Upper lobe of right lung (tissue), 1 donor: ENCODE measurements around the gene AGPAT3. TPM values are rescaled to one million over a fixed set of nuclear protein-coding genes. Genes with fewer than 3 reads are reported as not detected.

ENCODE experiments used
- ATAC-seq: fragments of 200-7000 bp; cut with Tn5 transposase; one replicate; pipeline ENCODE4 v1.9.1; 2020; ENCODE audit warnings: mild to moderate bottlenecking, moderate library complexity
- DNase-seq: peaks from one replicate; pipeline ENCODE4 v3.0.0-alpha.2; 2020
- H3K27ac ChIP-seq: fragments of 200-600 bp; one replicate; pipeline ENCODE4 v1.8.0; 2022
- H3K27me3 ChIP-seq: fragments of 200-600 bp; one replicate; pipeline ENCODE4 v1.8.0; 2022; ENCODE audit warnings: mild to moderate bottlenecking
- H3K36me3 ChIP-seq: fragments of 200-600 bp; one replicate; pipeline ENCODE4 v1.8.0; 2022
- H3K4me1 ChIP-seq: fragments of 200-600 bp; one replicate; pipeline ENCODE4 v1.8.0; 2022
- H3K4me3 ChIP-seq: fragments of 200-600 bp; one replicate; pipeline ENCODE4 v1.8.0; 2022; ENCODE audit warnings: mild to moderate bottlenecking
- H3K9me3 ChIP-seq: fragments of 200-600 bp; one replicate; pipeline ENCODE4 v1.8.0; 2022
- intact Hi-C: fragments of 100-400 bp; cut with DNase I; formaldehyde crosslinking; loops from one replicate; pipeline ENCODE4 v1.11.0; 2022
- total RNA-seq: library from RNA; stranded (reverse); fragmentation: NEBNext Ultra II Directional; extraction: Animal tissue kit (Norgen Biotek cat#: 25700); gene quantifications from one replicate; pipeline ENCODE4 v1.2.1, GENCODE V29; 2021
- TF ChIP-seq, protein P1 (sequence below): fragments of 200-600 bp; IDR thresholded peaks from one replicate; pipeline ENCODE4 v1.8.0; 2022; ENCODE audit warnings: antibody characterized with exemption
- donor health status: DM: no; HTN: yes; CAD: no; lungs with severe emphysema.

AGPAT3 gene
- total RNA-seq, 1 donor from 2014 or later = 86.0 TPM

DNA sequence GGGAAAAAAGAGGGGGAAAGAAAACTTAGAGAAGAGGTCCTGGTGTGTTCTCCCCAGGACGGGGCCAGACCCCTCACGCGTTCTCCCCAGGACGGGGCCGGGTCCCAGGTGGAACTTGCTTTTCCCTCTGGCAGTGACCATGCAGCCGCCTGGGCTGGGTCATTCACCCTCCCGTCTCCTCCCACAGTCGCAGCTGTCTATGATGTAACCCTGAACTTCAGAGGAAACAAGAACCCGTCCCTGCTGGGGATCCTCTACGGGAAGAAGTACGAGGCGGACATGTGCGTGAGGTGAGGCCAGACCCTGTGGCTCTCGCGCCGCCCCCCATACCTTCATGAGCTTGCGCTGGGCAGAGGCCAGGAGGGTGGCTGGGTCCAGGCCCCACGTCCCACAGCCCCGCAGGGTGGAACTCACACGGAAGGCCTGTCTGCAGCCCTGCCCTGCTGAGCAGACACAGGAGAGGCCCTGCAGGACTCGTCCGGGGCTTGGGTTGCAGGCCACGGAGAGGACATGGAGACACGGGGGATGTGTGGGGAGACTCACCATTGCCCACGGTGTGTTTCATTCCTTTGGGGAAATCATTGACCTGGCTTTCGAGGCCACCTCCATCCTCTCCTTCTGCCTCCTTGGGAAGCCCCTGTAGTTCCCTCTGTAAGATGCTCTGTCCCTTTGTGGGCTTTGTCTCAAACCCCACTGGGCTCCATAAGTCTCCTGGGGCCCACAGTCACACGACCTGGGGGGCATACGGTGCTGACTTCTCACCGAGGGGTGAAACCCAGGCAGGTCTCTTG, 106.4 kb downstream of the AGPAT3 start:
- Histone ChIP-seq H3K9me3 (no peaks in the 10 kb centered on the region), H3K4me3 (no peak overlapping the region), H3K4me1 (peaks cover 14% of the 10 kb centered on the region), H3K27me3 (no peaks in the 10 kb centered on the region), H3K36me3 (peaks cover 50% of the 10 kb centered on the region), H3K27ac (no peak overlapping the region)
- no peak for DNase-seq
- no peak for ATAC-seq
- intact Hi-C loops = no loop called here
- TF ChIP-seq, protein P1, sequence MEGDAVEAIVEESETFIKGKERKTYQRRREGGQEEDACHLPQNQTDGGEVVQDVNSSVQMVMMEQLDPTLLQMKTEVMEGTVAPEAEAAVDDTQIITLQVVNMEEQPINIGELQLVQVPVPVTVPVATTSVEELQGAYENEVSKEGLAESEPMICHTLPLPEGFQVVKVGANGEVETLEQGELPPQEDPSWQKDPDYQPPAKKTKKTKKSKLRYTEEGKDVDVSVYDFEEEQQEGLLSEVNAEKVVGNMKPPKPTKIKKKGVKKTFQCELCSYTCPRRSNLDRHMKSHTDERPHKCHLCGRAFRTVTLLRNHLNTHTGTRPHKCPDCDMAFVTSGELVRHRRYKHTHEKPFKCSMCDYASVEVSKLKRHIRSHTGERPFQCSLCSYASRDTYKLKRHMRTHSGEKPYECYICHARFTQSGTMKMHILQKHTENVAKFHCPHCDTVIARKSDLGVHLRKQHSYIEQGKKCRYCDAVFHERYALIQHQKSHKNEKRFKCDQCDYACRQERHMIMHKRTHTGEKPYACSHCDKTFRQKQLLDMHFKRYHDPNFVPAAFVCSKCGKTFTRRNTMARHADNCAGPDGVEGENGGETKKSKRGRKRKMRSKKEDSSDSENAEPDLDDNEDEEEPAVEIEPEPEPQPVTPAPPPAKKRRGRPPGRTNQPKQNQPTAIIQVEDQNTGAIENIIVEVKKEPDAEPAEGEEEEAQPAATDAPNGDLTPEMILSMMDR = no peak

GRCh38 chr21:43971992-43972255, 106.9 kb downstream of the AGPAT3 start:
- peaks cover 50% of the 10 kb centered on the region for H3K36me3 ChIP-seq

GRCh38 chr21:43972850-43973633, 108.0 kb downstream of the AGPAT3 start:
- Histone ChIP-seq H3K4me1 (peaks cover 14% of the 10 kb centered on the region), H3K9me3 (no peaks in the 10 kb centered on the region), H3K27me3 (no peaks in the 10 kb centered on the region), H3K4me3 (no peak overlapping the region), H3K27ac (no peak overlapping the region), H3K36me3 (peaks cover 52% of the 10 kb centered on the region)
- TF ChIP-seq, protein P1 = no peak
- ATAC-seq (peak; percentile 46), DNase-seq (no peak)
- intact Hi-C loops = no loop called here

More at GRCh38 chr21:43971992-43972255, 106.9 kb downstream of the AGPAT3 start:
- TF ChIP-seq, protein P1 = no peak
- Histone ChIP-seq H3K27me3 (no peaks in the 10 kb centered on the region), H3K27ac (no peak overlapping the region), H3K9me3 (no peaks in the 10 kb centered on the region), H3K4me1 (peaks cover 14% of the 10 kb centered on the region), H3K4me3 (no peak overlapping the region)
- DNase-seq (no peak), ATAC-seq (no peak)
- intact Hi-C loops = no loop called here

- H3K36me3 ChIP-seq = peaks cover 58% of the 10 kb centered on the region
- no peak overlapping the region for H3K27ac ChIP-seq
- DNase-seq = no peak
- H3K27me3 ChIP-seq = no peaks in the 10 kb centered on the region
- no peak overlapping the region for H3K4me3 ChIP-seq
- no peak for ATAC-seq
- TF ChIP-seq, protein P1 = no peak
- intact Hi-C loops = no loop called here
- H3K9me3 ChIP-seq = no peaks in the 10 kb centered on the region
- H3K4me1 ChIP-seq = peaks cover 14% of the 10 kb centered on the region
Measured at GRCh38 chr21:43973634-43973955, 108.6 kb downstream of the AGPAT3 start.

GRCh38 chr21:43974791-43975468, 109.9 kb downstream of the AGPAT3 start:
- H3K27me3 ChIP-seq = no peaks in the 10 kb centered on the region
- H3K36me3 ChIP-seq = peaks cover 51% of the 10 kb centered on the region
- TF ChIP-seq, protein P1 = no peak
- peak; percentile 19 for ATAC-seq
- H3K9me3 ChIP-seq = no peaks in the 10 kb centered on the region
- H3K27ac ChIP-seq = no peak overlapping the region
- H3K4me1 ChIP-seq = peaks cover 14% of the 10 kb centered on the region
- no peak for DNase-seq
- intact Hi-C loops = loop anchor here (5.0 kb wide), 1 partner anchor 163 kb away; no protein-coding TSS in a partner anchor
- H3K4me3 ChIP-seq = no peak overlapping the region
